Activated naive CD4-positive, alpha-beta T cell treated with anti-CD3 and anti-CD28 coated beads, Interleukin-2, amount 50 U/mL, for 24 hours (primary cell): ENCODE measurements around the gene DCDC2.
"Not testable (repeated sequence)": the region's sequence is repeated elsewhere in the genome, so short reads cannot be mapped to it uniquely, and the experiment has no call there.

ENCODE experiments used
- H3K27ac Mint-ChIP-seq: one replicate; pipeline ENCODE4 v1.8.0; 2021; ENCODE audit warnings: mild to moderate bottlenecking, mixed read lengths
- H3K27me3 Mint-ChIP-seq: one replicate; pipeline ENCODE4 v1.8.0; 2021; ENCODE audit warnings: mixed read lengths
- H3K36me3 Mint-ChIP-seq: one replicate; pipeline ENCODE4 v1.8.0; 2021; ENCODE audit warnings: mixed read lengths
- H3K4me1 Mint-ChIP-seq: one replicate; pipeline ENCODE4 v1.8.0; 2021; ENCODE audit warnings: mixed read lengths
- H3K4me3 Mint-ChIP-seq: one replicate; pipeline ENCODE4 v1.8.0; 2021; ENCODE audit warnings: mild to moderate bottlenecking, mixed read lengths
- H3K9me3 Mint-ChIP-seq: one replicate; pipeline ENCODE4 v1.8.0; 2021; ENCODE audit warnings: mixed read lengths

The DCDC2 gene

GRCh38 chr6:24145690-24146131, 212.1 kb downstream of the DCDC2 start:
- H3K27me3 Mint-ChIP-seq, result peaks cover 10% of the 10 kb centered on the region
- no peak overlapping the region for H3K27ac Mint-ChIP-seq
- H3K36me3 Mint-ChIP-seq, result no peaks in the 10 kb centered on the region
- H3K4me3 Mint-ChIP-seq, result no peak overlapping the region
- no peaks in the 10 kb centered on the region for H3K4me1 Mint-ChIP-seq
- no peaks in the 10 kb centered on the region for H3K9me3 Mint-ChIP-seq

DNA sequence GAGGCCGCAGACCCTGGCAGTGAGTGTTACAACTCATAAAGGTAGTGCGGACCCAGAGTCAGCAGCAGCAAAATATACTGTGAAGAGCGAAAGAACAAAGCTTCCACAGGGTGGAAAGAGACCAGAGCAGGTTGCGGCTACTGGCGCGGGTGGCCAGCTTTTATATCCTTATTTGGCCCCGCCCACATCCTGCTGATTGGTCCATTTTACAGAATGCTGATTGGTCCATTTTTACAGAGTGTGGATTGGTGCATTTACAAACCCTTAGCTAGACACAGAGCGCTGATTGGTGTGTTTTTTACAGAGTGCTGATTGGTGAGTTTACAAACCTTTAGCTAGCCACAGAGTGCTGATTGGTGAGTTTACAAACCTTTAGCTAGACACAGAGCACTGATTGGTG, 215.1 kb downstream of the DCDC2 start:
- H3K4me3 Mint-ChIP-seq, H3K4me1 Mint-ChIP-seq, H3K27me3 Mint-ChIP-seq, H3K36me3 Mint-ChIP-seq, H3K27ac Mint-ChIP-seq: not testable (repeated sequence)
- H3K9me3 Mint-ChIP-seq, result peaks cover 10% of the 10 kb centered on the region

DNA sequence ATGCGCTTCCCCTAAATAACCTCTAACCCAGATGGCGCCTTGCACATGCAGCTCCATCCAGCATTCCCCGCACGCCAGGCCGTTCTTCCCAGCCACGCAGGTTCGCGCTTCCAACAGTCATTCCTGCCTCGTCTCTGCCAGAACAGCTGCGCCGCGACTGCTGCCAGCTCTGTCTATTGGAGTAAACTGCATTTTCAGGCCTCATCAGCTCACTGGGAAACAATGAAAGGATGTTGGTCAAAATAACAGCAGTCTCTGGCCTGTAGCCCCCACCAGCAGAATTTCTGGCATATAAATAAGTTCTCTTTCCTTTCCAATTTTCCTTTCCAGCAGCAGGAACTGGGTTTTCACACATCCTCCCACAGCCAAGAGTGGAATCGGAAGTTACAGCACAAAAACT, 217.3 kb downstream of the DCDC2 start:
- Mint-ChIP-seq H3K4me3 (no peak overlapping the region), H3K27me3 (peaks cover 10% of the 10 kb centered on the region), H3K36me3 (no peaks in the 10 kb centered on the region), H3K27ac (no peak overlapping the region), H3K9me3 (peaks cover 15% of the 10 kb centered on the region), H3K4me1 (no peaks in the 10 kb centered on the region)

- H3K4me3 Mint-ChIP-seq, result no peak overlapping the region
- no peak overlapping the region for H3K27ac Mint-ChIP-seq
- H3K4me1 Mint-ChIP-seq, result no peaks in the 10 kb centered on the region
- H3K9me3 Mint-ChIP-seq, result peaks cover 15% of the 10 kb centered on the region
- H3K36me3 Mint-ChIP-seq, result no peaks in the 10 kb centered on the region
- peaks cover 13% of the 10 kb centered on the region for H3K27me3 Mint-ChIP-seq
Measured at GRCh38 chr6:24139639-24140038, 218.2 kb downstream of the DCDC2 start.

GRCh38 chr6:24139080-24139479, 218.8 kb downstream of the DCDC2 start:
- no peaks in the 10 kb centered on the region for H3K36me3 Mint-ChIP-seq
- H3K4me3 Mint-ChIP-seq, result no peak overlapping the region
- H3K9me3 Mint-ChIP-seq, result peaks cover 15% of the 10 kb centered on the region
- no peaks in the 10 kb centered on the region for H3K4me1 Mint-ChIP-seq
- H3K27me3 Mint-ChIP-seq, result peaks cover 9% of the 10 kb centered on the region
- no peak overlapping the region for H3K27ac Mint-ChIP-seq

DNA sequence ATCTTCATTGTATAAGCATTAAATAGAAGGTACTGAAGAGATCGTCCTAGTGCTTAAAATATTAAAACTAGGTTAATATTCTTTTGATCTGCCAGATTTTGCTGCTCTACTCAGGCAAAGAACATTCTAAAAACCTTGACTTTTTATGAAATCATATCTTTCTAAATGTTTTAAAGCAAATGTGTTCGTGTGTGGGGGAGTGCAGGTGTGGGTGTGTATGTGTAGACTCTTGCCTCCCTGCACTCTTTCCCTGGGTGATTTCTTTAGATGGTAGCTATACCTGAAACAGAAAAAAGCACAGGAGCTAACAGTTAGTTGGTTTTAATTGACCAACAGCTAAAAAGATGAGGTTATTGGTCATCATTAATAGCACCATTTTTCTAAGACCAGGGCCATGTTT, 226.1 kb downstream of the DCDC2 start:
- no peaks in the 10 kb centered on the region for H3K4me1 Mint-ChIP-seq
- H3K4me3 Mint-ChIP-seq, result no peak overlapping the region
- peaks cover 27% of the 10 kb centered on the region for H3K27me3 Mint-ChIP-seq
- H3K36me3 Mint-ChIP-seq, result no peaks in the 10 kb centered on the region
- H3K9me3 Mint-ChIP-seq, result peaks cover 11% of the 10 kb centered on the region
- H3K27ac Mint-ChIP-seq, result no peak overlapping the region

DNA sequence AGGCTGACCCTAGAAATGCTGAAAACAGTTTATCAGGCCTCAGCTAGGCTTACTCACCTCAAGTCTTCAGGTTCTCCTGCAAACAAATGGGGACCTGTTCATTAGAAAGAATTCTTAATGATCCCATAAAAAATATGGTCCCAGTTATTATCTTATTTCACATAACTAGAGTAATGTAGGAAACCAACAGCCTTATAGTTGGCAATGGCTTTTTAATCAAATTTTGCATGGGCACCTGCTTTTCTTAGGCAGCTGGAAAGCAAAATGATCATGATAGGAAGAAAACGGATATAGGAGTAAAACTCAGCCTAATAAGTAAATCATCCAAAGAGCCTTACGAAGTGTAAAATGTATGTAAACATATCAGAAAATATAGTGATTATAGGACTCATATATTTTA, 230.5 kb downstream of the DCDC2 start:
- H3K27ac Mint-ChIP-seq, result no peak overlapping the region
- H3K4me3 Mint-ChIP-seq, result no peak overlapping the region
- H3K4me1 Mint-ChIP-seq, result peaks cover 4% of the 10 kb centered on the region
- H3K36me3 Mint-ChIP-seq, result no peaks in the 10 kb centered on the region
- peaks cover 13% of the 10 kb centered on the region for H3K9me3 Mint-ChIP-seq
- H3K27me3 Mint-ChIP-seq, result peaks cover 44% of the 10 kb centered on the region

DNA sequence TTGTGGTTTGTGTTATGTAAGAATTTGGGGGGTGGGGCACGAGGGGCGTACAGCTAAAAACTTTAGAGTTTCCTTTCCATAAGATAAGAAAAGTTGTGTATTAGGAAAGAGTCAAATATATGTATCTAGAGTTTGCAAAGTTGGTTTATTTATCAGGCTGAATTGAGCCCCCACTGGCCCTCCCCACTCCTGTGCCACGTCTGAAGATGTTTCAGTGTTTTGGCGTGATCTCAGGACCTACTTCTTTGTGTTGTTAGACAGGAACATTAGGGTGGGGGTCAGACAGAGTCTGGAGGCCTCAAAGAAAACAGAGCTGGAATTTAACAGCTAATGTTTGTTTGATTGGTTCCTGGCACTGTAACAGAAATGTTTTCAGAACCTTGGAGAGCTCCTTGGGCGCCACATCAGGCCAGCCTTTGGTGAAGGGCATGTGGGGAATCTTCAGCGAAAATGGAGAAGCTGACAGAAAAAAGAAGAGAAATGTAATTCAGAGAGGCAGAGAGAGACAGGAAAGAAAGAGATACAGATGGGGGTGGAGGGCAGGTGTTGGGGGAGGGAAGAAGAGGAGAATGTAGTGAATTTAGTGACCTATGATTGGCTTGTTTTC, 231.2 kb downstream of the DCDC2 start:
- no peaks in the 10 kb centered on the region for H3K36me3 Mint-ChIP-seq
- H3K4me3 Mint-ChIP-seq, result no peak overlapping the region
- H3K9me3 Mint-ChIP-seq, result peaks cover 13% of the 10 kb centered on the region
- peaks cover 4% of the 10 kb centered on the region for H3K4me1 Mint-ChIP-seq
- H3K27me3 Mint-ChIP-seq, result peaks cover 43% of the 10 kb centered on the region
- no peak overlapping the region for H3K27ac Mint-ChIP-seq

DNA sequence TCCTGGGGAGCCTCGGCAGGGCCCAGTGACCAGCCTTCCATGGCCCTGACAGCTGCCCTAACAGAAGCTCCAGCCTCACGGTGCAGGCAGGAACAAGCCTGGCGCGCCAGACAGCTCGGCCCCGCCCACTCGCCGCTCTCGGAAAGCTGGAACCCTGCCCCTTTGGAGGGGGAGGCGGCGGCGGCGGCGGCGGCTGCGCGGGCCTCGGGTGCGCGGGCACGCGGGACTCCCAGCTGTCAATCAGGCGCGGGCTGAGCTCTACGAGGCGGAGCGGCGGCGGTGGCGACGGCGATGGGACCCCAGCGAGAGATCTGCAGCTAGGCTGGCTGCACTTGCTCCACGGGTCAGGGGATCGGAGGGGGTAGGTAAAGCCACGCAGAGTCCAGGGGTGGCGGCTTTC, 231.9 kb downstream of the DCDC2 start, which contains the start of gene NRSN1:
TSS of gene NRSN1 (plus strand) at position 236 of the 400 bp plus-strand sequence. CDS start 8,113 bp downstream, outside the sequence.
- peaks cover 41% of the 10 kb centered on the region for H3K27me3 Mint-ChIP-seq
- no peak within 1 kb of the TSS for H3K4me3 Mint-ChIP-seq
- H3K9me3 Mint-ChIP-seq, result peaks cover 13% of the 10 kb centered on the region
- H3K36me3 Mint-ChIP-seq, result no peaks in the 10 kb centered on the region
- peaks cover 4% of the 10 kb centered on the region for H3K4me1 Mint-ChIP-seq
- no peak within 1 kb of the TSS for H3K27ac Mint-ChIP-seq

DNA sequence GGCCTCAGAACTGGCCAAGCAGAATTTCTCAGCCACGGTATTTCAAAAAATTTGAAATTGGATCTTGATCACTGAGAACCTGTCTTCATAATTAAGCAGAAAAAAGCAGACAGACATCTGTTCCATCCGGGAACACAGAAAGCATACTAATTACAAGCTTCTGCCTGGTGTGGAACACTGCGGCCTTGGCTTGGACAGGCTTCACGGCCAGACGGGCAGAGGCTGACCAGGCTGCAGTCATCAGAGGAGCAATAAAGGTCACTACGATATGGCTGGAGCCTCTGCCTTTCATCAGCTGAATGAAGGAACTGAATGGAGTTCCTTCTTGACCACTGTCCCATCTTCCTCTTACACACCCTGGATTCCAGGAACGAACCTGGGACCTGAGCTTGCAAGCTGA, 235.7 kb downstream of the DCDC2 start:
- Mint-ChIP-seq H3K9me3 (peaks cover 9% of the 10 kb centered on the region), H3K36me3 (no peaks in the 10 kb centered on the region), H3K27me3 (peaks cover 29% of the 10 kb centered on the region)

More for the DNA sequence above, 235.7 kb downstream of the DCDC2 start:
- H3K4me3 Mint-ChIP-seq, result no peak overlapping the region
- H3K4me1 Mint-ChIP-seq, result peaks cover 4% of the 10 kb centered on the region
- H3K27ac Mint-ChIP-seq, result no peak overlapping the region
